IPS DF 6.9 (cell line): Measurements from ENCODE around the gene PPM1L.

ENCODE experiments used
- DNase-seq: peaks from one replicate; pipeline ENCODE4 v3.0.0-alpha.2; 2013; ENCODE audit warnings: low read depth, low spot score
- H3K27ac ChIP-seq: one replicate; pipeline ENCODE4 v1.5.1; 2013; ENCODE audit warnings: low read length, control low read depth
- H3K27me3 ChIP-seq: 2 replicates; pipeline ENCODE4 v1.6.1; 2013; ENCODE audit warnings: mild to moderate bottlenecking, low read length; ENCODE audit not compliant: control insufficient read depth, insufficient read depth
- H3K36me3 ChIP-seq: 2 replicates; pipeline ENCODE4 v1.6.1; 2013; ENCODE audit warnings: low read length; ENCODE audit not compliant: control insufficient read depth, insufficient read depth
- H3K4me1 ChIP-seq: 2 replicates; pipeline ENCODE4 v1.6.1; 2013; ENCODE audit warnings: low read length; ENCODE audit not compliant: control insufficient read depth, insufficient read depth
- H3K4me3 ChIP-seq: 2 replicates; pipeline ENCODE4 v1.5.1; 2013; ENCODE audit warnings: mild to moderate bottlenecking, low read length
- H3K9me3 ChIP-seq: 2 replicates; pipeline ENCODE4 v1.6.1; 2013; ENCODE audit warnings: low read length, inconsistent platforms; ENCODE audit not compliant: control insufficient read depth, insufficient read depth
- WGBS: extraction: QIAGEN DNeasy Blood & Tissue Kit; methylation state at CpG from one replicate; pipeline ENCODE4 v1.1.7; 2013; ENCODE audit warnings: mixed read lengths, missing lambda C conversion rate; ENCODE audit not compliant: insufficient read length, insufficient coverage; 5-methylcytosine and 5-hydroxymethylcytosine counted together

The PPM1L gene

GRCh38 chr3:161051856-161052255 lies 295.8 kb downstream of the PPM1L start:
- Histone ChIP-seq H3K9me3 (no peaks in the 10 kb centered on the region), H3K27ac (no peak overlapping the region), H3K4me1 (no peaks in the 10 kb centered on the region), H3K27me3 (no peaks in the 10 kb centered on the region), H3K4me3 (no peak overlapping the region), H3K36me3 (no peaks in the 10 kb centered on the region)
- no CpG with 5 or more reads among the region's 6 CpGs for WGBS
- no peak for DNase-seq

DNA sequence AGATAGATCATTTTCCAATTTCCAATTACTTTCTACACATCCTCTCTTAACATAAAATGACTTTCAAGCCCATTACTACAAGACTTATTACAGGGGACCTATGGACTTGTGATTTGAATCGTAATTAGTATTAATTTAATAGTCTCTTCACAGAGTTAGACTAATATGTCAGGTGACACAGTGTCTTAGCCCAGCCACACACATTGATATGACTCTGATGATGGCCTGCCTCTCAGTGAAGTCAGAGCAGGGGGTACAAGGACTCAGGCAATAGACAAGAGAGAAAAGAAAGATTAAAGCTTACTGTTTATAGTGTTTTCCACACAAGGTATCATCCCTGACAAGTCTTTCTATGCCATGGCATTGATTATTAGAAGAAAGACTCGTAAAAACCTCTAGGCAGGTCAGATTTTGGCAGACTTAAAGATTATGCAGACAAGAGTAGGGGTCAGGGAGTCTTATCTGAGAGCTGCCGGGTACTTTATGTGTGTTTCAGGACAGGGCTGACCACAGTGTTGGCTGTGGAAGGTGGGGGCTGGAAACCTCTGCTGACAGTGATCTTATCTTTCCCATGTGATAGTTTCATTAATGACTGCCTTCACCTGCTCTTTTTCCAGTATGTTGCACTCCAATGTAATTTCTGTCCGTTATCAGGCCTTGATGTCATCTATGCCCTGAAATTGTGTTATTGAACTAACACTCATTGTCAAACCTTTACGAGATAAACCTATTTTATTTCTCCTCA lies 299.0 kb downstream of the PPM1L start:
- no peak for DNase-seq
- WGBS = no CpG with 5 or more reads among the region's 5 CpGs
- Histone ChIP-seq H3K27ac (no peak overlapping the region), H3K27me3 (no peaks in the 10 kb centered on the region; the same call in 1 of the 2 replicates), H3K36me3 (no peaks in the 10 kb centered on the region), H3K4me3 (no peak overlapping the region), H3K4me1 (no peaks in the 10 kb centered on the region), H3K9me3 (no peaks in the 10 kb centered on the region)

- Histone ChIP-seq H3K4me1 (no peaks in the 10 kb centered on the region), H3K27me3 (no peaks in the 10 kb centered on the region), H3K9me3 (no peaks in the 10 kb centered on the region), H3K4me3 (no peak overlapping the region), H3K36me3 (no peaks in the 10 kb centered on the region), H3K27ac (no peak overlapping the region)
- 100% methylated on average over 2 of the region's 5 CpGs for WGBS
- DNase-seq = no peak
Measured at GRCh38 chr3:161064413-161064812, 308.4 kb downstream of the PPM1L start.

DNA sequence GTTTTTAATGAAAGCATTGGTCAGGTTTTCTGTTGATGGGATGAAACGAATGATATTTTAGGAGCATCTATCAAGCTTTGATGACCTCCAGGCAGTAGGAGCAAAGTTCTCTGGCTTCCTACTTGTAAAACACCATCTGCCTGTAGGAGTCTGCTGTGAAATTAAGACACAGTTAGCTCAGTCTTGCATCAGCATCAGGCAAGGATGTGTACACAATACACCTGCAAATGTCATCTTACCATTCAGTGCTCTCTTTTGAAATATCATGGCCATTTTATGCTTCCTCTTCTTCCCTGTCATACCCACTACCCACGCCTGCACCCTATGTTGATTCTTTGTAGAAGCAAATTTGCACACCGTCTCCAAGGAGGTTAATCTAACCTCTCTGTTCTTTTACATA lies 310.9 kb downstream of the PPM1L start:
- H3K27me3 ChIP-seq = no peaks in the 10 kb centered on the region
- H3K27ac ChIP-seq = no peak overlapping the region
- H3K36me3 ChIP-seq = no peaks in the 10 kb centered on the region
- no peaks in the 10 kb centered on the region for H3K9me3 ChIP-seq
- no CpG with 5 or more reads among the region's 3 CpGs for WGBS
- H3K4me1 ChIP-seq = 0 out of 2 replicates have a peak, but pooled peaks cover 1% of the 10 kb centered on the region
- no peak overlapping the region for H3K4me3 ChIP-seq
- no peak for DNase-seq

DNA sequence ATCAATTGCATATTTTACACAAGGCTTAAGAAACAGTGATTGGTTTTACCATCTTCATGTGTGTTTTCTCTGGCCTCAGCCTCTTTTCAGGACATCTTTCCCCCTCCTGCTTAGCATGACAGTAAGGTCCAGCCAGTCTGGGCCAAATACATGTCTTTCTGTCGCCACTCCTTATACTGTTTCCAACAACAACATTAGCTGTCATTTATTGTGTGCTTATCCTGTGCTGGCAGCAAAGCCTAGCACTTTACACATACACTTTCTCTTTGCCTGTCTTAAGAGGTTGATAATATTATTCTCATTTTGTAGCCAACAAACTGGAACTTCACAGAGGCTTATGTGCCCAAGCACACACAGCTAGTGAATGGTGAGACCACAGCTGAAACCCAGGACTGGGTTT lies 311.3 kb downstream of the PPM1L start:
- 0 out of 2 replicates have a peak, but pooled peaks cover 1% of the 10 kb centered on the region for H3K4me1 ChIP-seq
- no peaks in the 10 kb centered on the region for H3K9me3 ChIP-seq
- H3K36me3 ChIP-seq = no peaks in the 10 kb centered on the region
- no peaks in the 10 kb centered on the region for H3K27me3 ChIP-seq
- DNase-seq = no peak
- WGBS = no CpG with 5 or more reads among the region's 1 CpG
- H3K4me3 ChIP-seq = no peak overlapping the region
- H3K27ac ChIP-seq = no peak overlapping the region

DNA sequence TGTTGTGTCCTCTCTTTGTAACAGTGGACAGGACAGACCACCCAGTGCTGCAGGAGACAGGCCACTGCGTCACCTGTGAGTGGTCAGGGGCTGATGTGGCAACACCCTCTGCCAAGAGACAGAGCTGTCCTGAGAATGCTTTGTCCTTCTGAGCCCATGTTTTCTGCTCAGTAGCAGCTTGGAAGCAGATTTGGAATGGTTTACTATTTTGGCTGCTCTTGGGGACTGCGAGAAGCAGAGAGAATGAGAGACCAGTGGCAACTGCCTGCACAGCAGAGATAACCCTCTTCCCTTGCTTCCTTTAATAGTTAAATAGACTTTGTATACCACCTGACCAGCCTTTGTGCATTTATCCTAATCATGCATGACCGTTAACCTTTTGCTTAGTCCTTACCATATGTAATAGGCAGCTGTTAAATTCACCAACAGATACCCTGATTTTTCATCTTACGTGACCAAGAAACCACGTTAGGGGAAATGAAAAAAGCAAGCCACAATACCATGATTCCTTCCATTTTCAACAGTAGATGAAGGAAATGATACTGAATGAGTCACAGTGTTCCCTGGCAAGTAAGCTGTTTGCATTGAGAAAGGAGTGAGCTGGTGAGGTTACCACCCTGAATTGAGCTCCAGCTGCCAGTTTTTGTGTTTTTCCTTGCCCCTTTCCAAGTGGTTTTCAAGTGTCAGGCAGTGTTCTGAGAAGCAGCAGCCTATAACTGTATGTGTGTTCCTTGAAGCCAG lies 313.6 kb downstream of the PPM1L start:
- Histone ChIP-seq H3K4me1 (0 out of 2 replicates have a peak, but pooled peaks cover 1% of the 10 kb centered on the region), H3K27ac (no peak overlapping the region), H3K36me3 (no peaks in the 10 kb centered on the region), H3K9me3 (no peaks in the 10 kb centered on the region), H3K4me3 (no peak overlapping the region), H3K27me3 (no peaks in the 10 kb centered on the region)
- no CpG with 5 or more reads among the region's 5 CpGs for WGBS
- DNase-seq = no peak

- H3K4me1 ChIP-seq = 0 out of 2 replicates have a peak, but pooled peaks cover 1% of the 10 kb centered on the region
- DNase-seq = no peak
- H3K4me3 ChIP-seq = no peak overlapping the region
- no peaks in the 10 kb centered on the region for H3K27me3 ChIP-seq
- H3K9me3 ChIP-seq = no peaks in the 10 kb centered on the region
- WGBS = no CpG with 5 or more reads among the region's 9 CpGs
- no peak overlapping the region for H3K27ac ChIP-seq
- no peaks in the 10 kb centered on the region for H3K36me3 ChIP-seq
Measured at GRCh38 chr3:161070252-161070930, 314.4 kb downstream of the PPM1L start.

GRCh38 chr3:161070980-161071663 lies 315.1 kb downstream of the PPM1L start:
- Histone ChIP-seq H3K36me3 (no peaks in the 10 kb centered on the region), H3K27ac (no peak overlapping the region), H3K27me3 (no peaks in the 10 kb centered on the region), H3K4me1 (0 out of 2 replicates have a peak, but pooled peaks cover 1% of the 10 kb centered on the region), H3K9me3 (no peaks in the 10 kb centered on the region), H3K4me3 (no peak overlapping the region)
- no peak for DNase-seq
- WGBS = no CpG with 5 or more reads among the region's 6 CpGs

GRCh38 chr3:161072211-161072621 lies 316.2 kb downstream of the PPM1L start:
- WGBS = no CpG with 5 or more reads among the region's 1 CpG
- H3K4me1 ChIP-seq = 0 out of 2 replicates have a peak, but pooled peaks cover 1% of the 10 kb centered on the region
- H3K9me3 ChIP-seq = no peaks in the 10 kb centered on the region
- H3K4me3 ChIP-seq = no peak overlapping the region
- H3K27me3 ChIP-seq = no peaks in the 10 kb centered on the region
- H3K27ac ChIP-seq = no peak overlapping the region
- no peak for DNase-seq
- no peaks in the 10 kb centered on the region for H3K36me3 ChIP-seq

DNA sequence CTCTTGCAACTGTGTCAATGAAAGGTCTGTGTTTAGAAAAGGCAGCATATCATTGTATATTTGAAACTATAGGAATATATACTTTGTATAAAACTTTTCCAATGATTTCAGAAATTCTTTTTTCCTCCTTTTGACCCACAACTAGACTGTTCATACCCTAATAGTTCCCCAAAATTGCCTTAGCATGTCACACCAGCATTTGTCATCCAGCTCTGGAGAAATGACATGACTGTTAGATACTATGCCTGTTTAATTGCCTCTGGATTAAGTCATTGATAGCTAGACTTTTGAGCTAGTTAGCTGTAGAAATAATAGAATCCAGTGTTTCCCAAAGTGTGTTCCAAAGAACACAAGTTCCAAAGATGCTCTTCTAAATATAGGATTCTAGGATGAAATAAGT lies 316.7 kb downstream of the PPM1L start:
- Histone ChIP-seq H3K4me1 (0 out of 2 replicates have a peak, but pooled peaks cover 1% of the 10 kb centered on the region), H3K36me3 (no peaks in the 10 kb centered on the region), H3K9me3 (no peaks in the 10 kb centered on the region), H3K27ac (no peak overlapping the region), H3K4me3 (no peak overlapping the region), H3K27me3 (no peaks in the 10 kb centered on the region)
- DNase-seq = no peak
